22Rv1 (cell line): Measurements from ENCODE around the gene FLAD1.
A peak's percentile ranks its signal among the peaks of the same experiment; 100 is the strongest.

Source experiments
- H3K27ac ChIP-seq: fragments of 450-650 bp; 2 replicates; pipeline ENCODE4 v1.5.1; 2017
- ZFX ChIP-seq: fragments of 450-650 bp; IDR thresholded peaks from 2 replicates; pipeline ENCODE4 v1.6.1; 2017; ENCODE audit warnings: antibody characterized with exemption, borderline replicate concordance
- TF ChIP-seq, protein P1 (sequence below): fragments of 450-650 bp; IDR thresholded peaks from 2 replicates; pipeline ENCODE4 v1.5.1; 2017; ENCODE audit warnings: mild to moderate bottlenecking

FLAD1 gene

DNA sequence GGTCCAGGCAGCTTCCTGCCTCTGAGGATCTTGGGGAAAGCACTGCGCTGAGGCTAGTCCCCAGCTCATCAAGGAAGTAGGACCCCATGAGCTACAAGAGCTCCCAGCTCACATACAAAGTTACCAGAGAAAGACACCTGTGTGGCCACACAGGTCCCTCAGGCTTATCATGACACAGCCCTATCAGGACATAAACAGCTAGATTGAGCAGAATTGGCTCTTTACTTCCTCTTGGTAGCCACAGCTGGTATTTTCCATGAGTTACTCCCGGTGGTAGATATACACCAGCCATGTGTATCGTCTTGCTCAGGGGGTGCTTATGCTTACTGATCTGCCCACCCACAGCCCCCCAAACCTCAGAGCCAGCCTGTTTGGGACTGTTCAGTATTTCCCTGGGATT is 11.4 kb downstream of the FLAD1 start:
- H3K27ac ChIP-seq: peak overlapping the region; percentile 57
- TF ChIP-seq ZFX: no peak
- TF ChIP-seq, protein P1, sequence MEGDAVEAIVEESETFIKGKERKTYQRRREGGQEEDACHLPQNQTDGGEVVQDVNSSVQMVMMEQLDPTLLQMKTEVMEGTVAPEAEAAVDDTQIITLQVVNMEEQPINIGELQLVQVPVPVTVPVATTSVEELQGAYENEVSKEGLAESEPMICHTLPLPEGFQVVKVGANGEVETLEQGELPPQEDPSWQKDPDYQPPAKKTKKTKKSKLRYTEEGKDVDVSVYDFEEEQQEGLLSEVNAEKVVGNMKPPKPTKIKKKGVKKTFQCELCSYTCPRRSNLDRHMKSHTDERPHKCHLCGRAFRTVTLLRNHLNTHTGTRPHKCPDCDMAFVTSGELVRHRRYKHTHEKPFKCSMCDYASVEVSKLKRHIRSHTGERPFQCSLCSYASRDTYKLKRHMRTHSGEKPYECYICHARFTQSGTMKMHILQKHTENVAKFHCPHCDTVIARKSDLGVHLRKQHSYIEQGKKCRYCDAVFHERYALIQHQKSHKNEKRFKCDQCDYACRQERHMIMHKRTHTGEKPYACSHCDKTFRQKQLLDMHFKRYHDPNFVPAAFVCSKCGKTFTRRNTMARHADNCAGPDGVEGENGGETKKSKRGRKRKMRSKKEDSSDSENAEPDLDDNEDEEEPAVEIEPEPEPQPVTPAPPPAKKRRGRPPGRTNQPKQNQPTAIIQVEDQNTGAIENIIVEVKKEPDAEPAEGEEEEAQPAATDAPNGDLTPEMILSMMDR: no peak

DNA sequence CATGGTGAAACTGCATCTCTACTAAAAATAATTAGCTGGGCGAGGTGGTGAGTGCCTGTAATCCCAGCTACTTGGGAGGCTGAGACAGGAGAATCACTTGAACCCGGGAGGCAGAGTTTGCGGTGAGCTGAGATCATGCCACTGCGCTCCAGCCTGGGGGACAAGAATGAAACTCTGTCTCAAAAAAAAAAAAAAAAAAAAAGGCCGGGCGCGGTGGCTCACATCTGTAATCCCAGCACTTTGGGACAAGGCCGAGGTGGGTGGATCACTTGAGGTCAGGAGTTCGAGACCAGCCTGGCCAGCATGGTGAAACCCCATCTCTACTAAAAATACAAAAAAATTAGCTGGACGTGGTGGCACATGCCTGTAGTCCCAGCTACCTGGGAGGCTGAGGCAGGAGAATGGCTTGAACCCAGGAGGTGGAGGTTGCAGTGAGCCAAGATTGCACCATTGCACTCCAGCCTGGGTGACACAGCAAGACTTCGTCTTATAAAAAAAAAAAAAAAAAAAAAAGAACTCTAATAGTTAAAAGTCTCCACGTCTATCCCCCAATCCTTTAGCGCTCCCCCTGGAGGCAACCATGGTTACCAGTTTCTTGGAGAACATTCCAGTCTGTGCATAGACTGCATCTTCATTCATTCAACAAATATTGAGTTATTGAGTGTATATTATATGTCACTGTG is 12.3 kb downstream of the FLAD1 start:
- TF ChIP-seq, protein P1: peak; percentile 65
- peak overlapping the region; percentile 57; the same call in 1 of the 2 replicates for H3K27ac ChIP-seq

DNA sequence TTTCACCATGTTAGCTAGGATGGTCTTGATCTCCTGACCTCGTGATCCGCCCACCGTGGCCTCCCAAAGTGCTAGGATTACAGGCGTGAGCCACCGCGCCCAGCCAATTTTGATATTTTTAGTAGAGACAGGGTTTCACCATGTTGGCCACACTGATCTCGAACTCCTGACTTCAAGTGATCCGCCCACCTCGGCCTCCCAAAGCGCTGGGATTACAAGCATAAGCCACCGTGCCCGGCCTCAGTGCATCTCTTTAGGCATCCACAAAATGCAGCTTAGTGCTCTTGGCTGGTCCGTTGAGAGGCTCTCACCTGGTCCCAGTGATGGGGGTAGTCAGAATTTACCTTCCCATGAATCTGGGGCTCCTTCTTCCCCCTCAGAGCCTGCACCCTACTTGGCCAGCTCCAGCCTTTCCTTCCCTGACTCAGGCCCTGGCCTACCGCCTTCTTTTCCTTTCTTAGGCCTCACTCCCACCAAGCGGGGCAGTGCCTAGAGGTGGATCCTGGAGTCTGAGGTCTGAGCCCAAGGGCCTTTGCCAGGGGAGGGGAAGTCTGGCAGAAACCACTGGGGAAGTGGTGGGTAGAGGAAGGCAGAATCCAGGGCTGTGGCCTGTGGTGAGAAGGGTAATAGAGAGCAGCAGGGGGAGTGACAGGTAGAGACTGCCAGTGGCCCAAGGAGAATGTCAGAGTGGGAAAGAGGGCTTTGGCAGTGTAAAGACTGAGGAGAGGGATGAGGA is 14.0 kb downstream of the FLAD1 start:
- peak overlapping the region; percentile 47 for H3K27ac ChIP-seq
- no peak for TF ChIP-seq ZFX
- TF ChIP-seq, protein P1: no peak

DNA sequence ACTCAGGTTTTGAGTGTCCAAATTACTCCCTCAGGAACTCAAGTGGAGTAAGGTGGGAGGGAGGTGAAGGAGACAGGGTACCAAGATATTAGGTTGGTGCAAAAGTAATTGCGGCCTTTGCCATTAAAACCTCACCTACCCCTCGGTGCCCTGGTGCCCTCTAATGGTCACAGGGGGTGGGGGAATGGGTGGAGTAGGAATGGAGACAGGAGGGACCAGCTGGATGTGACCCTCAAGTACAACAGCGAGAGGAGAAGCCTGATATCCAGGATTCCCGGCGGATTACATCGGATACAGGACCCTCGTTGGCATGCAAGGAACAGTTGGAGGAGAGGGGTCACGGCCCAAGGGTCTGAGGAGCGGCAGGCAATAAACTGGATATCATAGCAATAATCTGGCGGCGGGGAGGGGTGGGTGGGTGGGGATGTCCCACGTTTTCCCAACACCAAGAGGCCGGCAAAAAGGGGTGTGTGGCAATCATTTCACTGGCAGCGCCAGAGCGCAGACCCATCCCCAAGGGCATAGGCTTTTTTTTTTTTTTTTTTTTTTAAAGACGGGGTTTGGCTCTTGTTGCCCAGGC is 15.1 kb downstream of the FLAD1 start:
- TF ChIP-seq, protein P1: no peak; the same call in 1 of the 2 replicates
- no peak for TF ChIP-seq ZFX
- H3K27ac ChIP-seq: peak overlapping the region; percentile 98

DNA sequence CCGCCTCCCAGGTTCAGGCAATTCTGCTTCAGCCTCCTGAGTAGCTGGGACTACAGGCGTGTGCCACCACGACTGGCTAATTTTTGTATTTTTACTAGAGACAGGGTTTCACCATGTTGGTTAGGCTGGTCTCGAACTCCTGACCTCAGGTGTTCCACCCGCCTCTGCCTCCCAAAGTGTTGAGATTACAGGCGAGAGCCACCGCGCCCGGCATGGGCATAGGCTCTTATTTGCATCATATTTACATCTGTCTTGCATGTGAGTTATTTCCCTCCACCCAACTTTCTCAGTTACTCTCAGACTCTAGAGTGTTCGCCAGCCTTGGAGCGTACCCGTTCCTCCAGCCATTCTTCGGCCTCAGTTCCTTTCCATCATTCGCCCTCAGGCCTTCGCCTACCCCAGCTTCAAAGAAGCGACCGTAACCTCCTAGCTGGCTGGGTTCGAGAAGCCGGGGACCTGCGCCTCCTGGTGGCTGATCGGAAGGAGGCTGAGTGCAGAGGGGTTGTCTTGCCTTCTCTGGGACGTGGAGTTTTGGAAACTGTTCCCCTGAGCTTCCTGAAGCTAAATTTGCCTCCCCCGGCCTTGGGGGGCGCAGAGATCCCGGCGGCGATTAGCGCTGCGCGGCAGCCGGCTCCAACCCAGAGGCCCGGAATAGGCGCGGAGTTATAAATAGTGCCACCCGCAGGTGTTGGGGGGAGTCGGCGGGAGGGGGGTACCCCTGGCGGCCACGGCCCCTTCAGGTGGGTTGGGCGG is 15.8 kb downstream of the FLAD1 start:
- peak overlapping the region; percentile 98 for H3K27ac ChIP-seq
- TF ChIP-seq, protein P1: peak; percentile 98
- TF ChIP-seq ZFX: no peak

DNA sequence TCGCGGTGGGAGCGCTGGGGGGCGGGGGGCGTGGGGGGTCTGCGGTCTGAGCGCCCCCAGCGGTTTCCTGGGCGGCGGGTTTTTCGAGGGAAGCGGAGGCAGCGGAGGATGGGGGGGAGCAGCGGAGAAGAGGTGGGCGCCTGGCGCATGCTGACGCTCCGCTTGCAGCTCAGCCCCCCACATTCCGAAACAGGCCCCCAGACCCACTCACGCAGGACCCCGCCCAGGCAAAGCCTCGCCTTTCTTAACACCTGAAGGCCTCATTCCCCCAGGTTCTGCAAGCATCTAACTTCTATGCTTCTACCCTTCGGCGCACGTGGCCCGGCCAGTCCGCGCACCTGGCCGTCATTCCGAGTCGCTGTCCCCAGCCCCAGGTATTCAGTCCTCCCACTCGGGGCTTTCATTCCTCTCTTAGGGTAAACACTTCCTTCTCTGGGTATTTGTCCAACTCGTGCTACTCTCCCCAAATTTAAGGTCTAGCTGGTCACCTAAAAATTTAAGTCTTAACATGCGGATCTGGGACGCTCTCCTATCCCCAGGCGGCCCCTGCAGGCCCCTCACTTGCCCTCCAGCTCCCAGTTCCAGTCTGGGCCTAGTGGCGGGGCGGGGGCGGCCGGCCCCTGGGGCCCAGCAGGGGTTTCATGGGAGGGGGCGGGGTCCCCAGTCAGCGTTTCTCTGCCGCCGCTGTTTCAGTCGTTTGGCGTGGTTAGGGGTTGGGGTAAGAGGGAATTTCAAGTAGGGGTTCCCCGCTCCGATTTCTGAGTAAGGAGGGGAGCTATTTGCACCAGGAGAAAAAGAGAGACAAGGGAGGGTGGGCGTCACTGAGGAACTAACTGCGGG is 16.6 kb downstream of the FLAD1 start:
- peak overlapping the region; percentile 98 for H3K27ac ChIP-seq
- TF ChIP-seq, protein P1: no peak
- no peak for TF ChIP-seq ZFX
